Endothelial cell of umbilical vein (primary cell): Measurements from ENCODE around the gene NUDT21. TPM values are rescaled to one million over a fixed set of nuclear protein-coding genes. Genes with fewer than 3 reads are reported as not detected.

ENCODE experiments used
- BruUV-seq: library from RNA; stranded (reverse); fragments of 400-500 nt; replicated peaks from 2 replicates; lab custom pipeline; 2021; lab: Mats Ljungman, UMichigan
- CTCF ChIA-PET: fragments of 300-600, 350-600 bp; sonication (Branson Sonifier 250); formaldehyde crosslinking; loops from one replicate; lab custom pipeline; 2021; ENCODE audit warnings: antibody characterized with exemption, inconsistent platforms; lab: Charles Lee
- POLR2A ChIA-PET: fragments of 300-600, 350-600 bp; sonication (Branson Sonifier 250); formaldehyde crosslinking; loops from one replicate; lab custom pipeline; 2021; ENCODE audit warnings: antibody characterized with exemption, inconsistent platforms; lab: Charles Lee
- DNase-seq: peaks from one replicate; pipeline ENCODE4 v3.0.0-alpha.2; 2011; ENCODE audit warnings: low read depth, low spot score
- FAIRE-seq: peaks from 2 replicates; lab custom pipeline; 2011; peaks lifted over from hg19 to GRCh38; lab: Jason Lieb, UNC
- H2AFZ ChIP-seq: 2 replicates; pipeline ENCODE4 v1.6.0; 2012; ENCODE audit warnings: low read depth, low read length, control low read depth, inconsistent platforms
- H3K27ac ChIP-seq: 2 replicates; pipeline ENCODE4 v1.5.1; 2011; ENCODE audit warnings: low read depth, mild to moderate bottlenecking, control low read depth, low read length, moderate library complexity; ENCODE audit not compliant: insufficient read depth
- H3K27me3 ChIP-seq, 2 experiments: 2 replicates each; pipeline versions ENCODE4 v1.6.0 to v1.6.1; 2011; ENCODE audit warnings: low read length in 2 of 2, mixed read lengths in 1 of 2; ENCODE audit not compliant: control insufficient read depth in 2 of 2, insufficient read depth in 2 of 2
- H3K36me3 ChIP-seq, 2 experiments: 2 replicates in 1 of 2; 3 replicates in 1 of 2; pipeline ENCODE4 v1.5.1; 2011; ENCODE audit warnings: low read length in 2 of 2, mild to moderate bottlenecking in 1 of 2, moderate library complexity in 1 of 2; ENCODE audit not compliant: control insufficient read depth in 2 of 2, insufficient read depth in 2 of 2; ENCODE audit errors: extremely low read depth in 1 of 2
- H3K4me1 ChIP-seq: 3 replicates; pipeline ENCODE4 v1.5.1; 2011; ENCODE audit warnings: mild to moderate bottlenecking, low read length; ENCODE audit not compliant: control insufficient read depth, insufficient read depth; ENCODE audit errors: extremely low read depth
- H3K4me2 ChIP-seq: 2 replicates; pipeline ENCODE4 v1.6.1; 2011; ENCODE audit warnings: low read length, control low read depth, mixed read lengths; ENCODE audit not compliant: insufficient read depth
- H3K4me3 ChIP-seq, 3 experiments: fragments of 200-600 bp in 1 of 3; sonication (generic), shearing (Covaris generic) in 1 of 3; replicated peaks in 1 of 3; 2 replicates each; pipeline ENCODE4 v1.5.1; 2011 to 2016; ENCODE audit warnings: control low read depth in 3 of 3, low read length in 3 of 3, mild to moderate bottlenecking in 2 of 3, inconsistent platforms in 1 of 3, low read depth in 1 of 3, moderate library complexity in 1 of 3; ENCODE audit not compliant: insufficient read depth in 1 of 3
- H3K79me2 ChIP-seq: 2 replicates; pipeline ENCODE4 v1.6.0; 2012; ENCODE audit warnings: low read length, inconsistent platforms; ENCODE audit not compliant: control insufficient read depth, insufficient read depth
- H3K9ac ChIP-seq: replicated peaks from 2 replicates; pipeline ENCODE3; 2011; ENCODE audit warnings: low read length, control low read depth; ENCODE audit not compliant: insufficient read depth; ENCODE audit errors: extremely low read depth
- H3K9me1 ChIP-seq: replicated peaks from 3 replicates; pipeline ENCODE4 v1.6.0; 2011; ENCODE audit warnings: mild to moderate bottlenecking, low read length; ENCODE audit not compliant: control insufficient read depth, insufficient read depth; ENCODE audit errors: extremely low read depth
- H3K9me3 ChIP-seq: replicated peaks from 2 replicates; pipeline ENCODE4 v1.5.1; 2012; ENCODE audit warnings: low read length, inconsistent platforms; ENCODE audit not compliant: control insufficient read depth, insufficient read depth
- H4K20me1 ChIP-seq: replicated peaks from 2 replicates; pipeline ENCODE3; 2011; ENCODE audit warnings: mild to moderate bottlenecking, low read length; ENCODE audit not compliant: control insufficient read depth, insufficient read depth; ENCODE audit errors: extremely low read depth
- EZH2 ChIP-seq: IDR thresholded peaks from 2 replicates; pipeline ENCODE4 v1.6.1; 2012; ENCODE audit warnings: borderline replicate concordance, low read depth, mild to moderate bottlenecking, moderate library complexity, low read length, inconsistent platforms; ENCODE audit not compliant: severe bottlenecking
- FOS ChIP-seq: IDR thresholded peaks from 2 replicates; pipeline ENCODE4 v1.6.1; 2011; ENCODE audit warnings: mild to moderate bottlenecking, low read length, moderate library complexity, borderline replicate concordance; ENCODE audit not compliant: insufficient read depth
- GATA2 ChIP-seq: IDR thresholded peaks from 2 replicates; pipeline ENCODE4 v1.7.0; 2011; ENCODE audit warnings: low read depth, mild to moderate bottlenecking, moderate library complexity, mixed read lengths, low read length; ENCODE audit not compliant: insufficient read length, insufficient read depth
- JUN ChIP-seq: IDR thresholded peaks from 2 replicates; pipeline ENCODE4 v1.6.1; 2011; ENCODE audit warnings: borderline replicate concordance, low read depth; ENCODE audit not compliant: insufficient read length, insufficient read depth
- MYC ChIP-seq: IDR thresholded peaks from one replicate; pipeline ENCODE4 v1.6.1; 2011; ENCODE audit warnings: mild to moderate bottlenecking, low read depth, low read length
- POLR2A ChIP-seq: IDR thresholded peaks from 2 replicates; pipeline ENCODE4 v1.6.1; 2012; ENCODE audit warnings: low read depth, mild to moderate bottlenecking, control low read depth, low read length
- POLR2AphosphoS5 ChIP-seq: IDR thresholded peaks from 2 replicates; pipeline ENCODE4 v1.6.1; 2012; ENCODE audit warnings: low read depth, mild to moderate bottlenecking, control low read depth, low read length, moderate library complexity; ENCODE audit not compliant: insufficient read depth
- dilution Hi-C: fragments of 300-500 bp; cut with MboI; formaldehyde crosslinking; loops from one replicate; pipeline ENCODE4 v1.15.0; 2019; ENCODE audit warnings: low sequenced_read_pairs; ENCODE audit not compliant: extremely low pct_ligation_motif_present
- intact Hi-C: fragments of 100-400 bp; cut with micrococcal nuclease; formaldehyde crosslinking; loops from one replicate; pipeline ENCODE4 v1.10.0; 2022
- polyA plus RNA-seq, 4 experiments: library from polyadenylated mRNA; depleted of rRNA in 3 of 4; stranded (reverse) in 3 of 4; unstranded in 1 of 4; fragments of >200 nt; gene quantifications; 2 replicates each; pipeline versions ENCODE4 v1.2.1 to v1.2.3, GENCODE V29; 2011 to 2012; ENCODE audit warnings: missing spikeins in 1 of 4
- total RNA-seq: library from RNA; stranded (reverse); gene quantifications from 2 replicates; pipeline ENCODE4 v1.2.3, GENCODE V29; 2021
- TF ChIP-seq, protein P1 (sequence below), 2 donors: IDR thresholded peaks; 1 replicate in 1 of 2; 2 replicates in 1 of 2; pipeline ENCODE4 v1.5.1; 2011; ENCODE audit warnings: low read length in 2 of 2, mild to moderate bottlenecking in 2 of 2, moderate library complexity in 2 of 2, control low read depth in 1 of 2, inconsistent platforms in 1 of 2, low read depth in 1 of 2; ENCODE audit not compliant: insufficient read depth in 1 of 2; ENCODE audit errors: extremely low read depth in 1 of 2
- TF ChIP-seq, protein P2 (sequence below): IDR thresholded peaks from 2 replicates; pipeline ENCODE4 v1.6.1; 2011; ENCODE audit not compliant: insufficient read depth, insufficient read length

The NUDT21 gene
- total and polyA plus RNA-seq, 2 donors (not counting 3 experiments of a cell fraction or from before 2014, with no cell fraction given) = 56.4 to 158 TPM

GRCh38 chr16:56460101-56460500 lies 9.0 kb upstream of the NUDT21 start:
- Histone ChIP-seq H3K79me2 (no peaks in the 10 kb centered on the region), H3K4me2 (no peak overlapping the region), H3K4me1 (no peaks in the 10 kb centered on the region), H3K4me3 (no peak overlapping the region), H3K9ac (no peak overlapping the region), H3K9me3 (no peaks in the 10 kb centered on the region), H3K27me3 (no peaks in the 10 kb centered on the region), H3K36me3 (peaks cover 0 to 38% of the 10 kb centered on the region in 2 experiments), H4K20me1 (no peaks in the 10 kb centered on the region), H3K9me1 (no peaks in the 10 kb centered on the region), H3K27ac (no peak overlapping the region), H2AFZ (no peak overlapping the region)
- no TSS peak for BruUV-seq
- no peak for DNase-seq
- CTCF ChIA-PET = interaction anchor here (0.8 to 1.2 kb wide), 3 partner anchors 9 to 11 kb away, joined by 3 to 4 read pairs (median 3); partner anchors contain the start of genes NUDT21 and OGFOD1
- POLR2A ChIA-PET = no interaction called here
- TF ChIP-seq POLR2AphosphoS5 = no peak
- TF ChIP-seq POLR2A = no peak
- no peak for TF ChIP-seq EZH2
- TF ChIP-seq FOS = no peak
- TF ChIP-seq, protein P1, sequence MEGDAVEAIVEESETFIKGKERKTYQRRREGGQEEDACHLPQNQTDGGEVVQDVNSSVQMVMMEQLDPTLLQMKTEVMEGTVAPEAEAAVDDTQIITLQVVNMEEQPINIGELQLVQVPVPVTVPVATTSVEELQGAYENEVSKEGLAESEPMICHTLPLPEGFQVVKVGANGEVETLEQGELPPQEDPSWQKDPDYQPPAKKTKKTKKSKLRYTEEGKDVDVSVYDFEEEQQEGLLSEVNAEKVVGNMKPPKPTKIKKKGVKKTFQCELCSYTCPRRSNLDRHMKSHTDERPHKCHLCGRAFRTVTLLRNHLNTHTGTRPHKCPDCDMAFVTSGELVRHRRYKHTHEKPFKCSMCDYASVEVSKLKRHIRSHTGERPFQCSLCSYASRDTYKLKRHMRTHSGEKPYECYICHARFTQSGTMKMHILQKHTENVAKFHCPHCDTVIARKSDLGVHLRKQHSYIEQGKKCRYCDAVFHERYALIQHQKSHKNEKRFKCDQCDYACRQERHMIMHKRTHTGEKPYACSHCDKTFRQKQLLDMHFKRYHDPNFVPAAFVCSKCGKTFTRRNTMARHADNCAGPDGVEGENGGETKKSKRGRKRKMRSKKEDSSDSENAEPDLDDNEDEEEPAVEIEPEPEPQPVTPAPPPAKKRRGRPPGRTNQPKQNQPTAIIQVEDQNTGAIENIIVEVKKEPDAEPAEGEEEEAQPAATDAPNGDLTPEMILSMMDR (IDR thresholded peaks at IDR 0.05; ENCODE audit: extremely low read depth in 1 of 2, insufficient read depth in 1 of 2, low read depth in 1 of 2, low read length in 2 of 2) = no peak
- TF ChIP-seq MYC = no peak
- no peak for TF ChIP-seq JUN
- TF ChIP-seq, protein P2, sequence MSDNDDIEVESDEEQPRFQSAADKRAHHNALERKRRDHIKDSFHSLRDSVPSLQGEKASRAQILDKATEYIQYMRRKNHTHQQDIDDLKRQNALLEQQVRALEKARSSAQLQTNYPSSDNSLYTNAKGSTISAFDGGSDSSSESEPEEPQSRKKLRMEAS = no peak
- TF ChIP-seq GATA2 = no peak
- dilution Hi-C loops = no loop called here
- intact Hi-C loops = no loop called here
- no peak for FAIRE-seq
